NOMO-1 treated with DMSO at 0.1 percent for 48 hours (cell line): ENCODE results near the gene PDIA2.
A peak's percentile ranks its signal among the peaks of the same experiment; 100 is the strongest.
"Not testable (repeated sequence)": the region's sequence is repeated elsewhere in the genome, so short reads cannot be mapped to it uniquely, and the experiment has no call there.

Source experiments
- DNase-seq: peaks from one replicate; lab custom pipeline; 2025; ENCODE audit not compliant: unreplicated experiment; lab: John Stamatoyannopoulos, UW

PDIA2 gene

DNA sequence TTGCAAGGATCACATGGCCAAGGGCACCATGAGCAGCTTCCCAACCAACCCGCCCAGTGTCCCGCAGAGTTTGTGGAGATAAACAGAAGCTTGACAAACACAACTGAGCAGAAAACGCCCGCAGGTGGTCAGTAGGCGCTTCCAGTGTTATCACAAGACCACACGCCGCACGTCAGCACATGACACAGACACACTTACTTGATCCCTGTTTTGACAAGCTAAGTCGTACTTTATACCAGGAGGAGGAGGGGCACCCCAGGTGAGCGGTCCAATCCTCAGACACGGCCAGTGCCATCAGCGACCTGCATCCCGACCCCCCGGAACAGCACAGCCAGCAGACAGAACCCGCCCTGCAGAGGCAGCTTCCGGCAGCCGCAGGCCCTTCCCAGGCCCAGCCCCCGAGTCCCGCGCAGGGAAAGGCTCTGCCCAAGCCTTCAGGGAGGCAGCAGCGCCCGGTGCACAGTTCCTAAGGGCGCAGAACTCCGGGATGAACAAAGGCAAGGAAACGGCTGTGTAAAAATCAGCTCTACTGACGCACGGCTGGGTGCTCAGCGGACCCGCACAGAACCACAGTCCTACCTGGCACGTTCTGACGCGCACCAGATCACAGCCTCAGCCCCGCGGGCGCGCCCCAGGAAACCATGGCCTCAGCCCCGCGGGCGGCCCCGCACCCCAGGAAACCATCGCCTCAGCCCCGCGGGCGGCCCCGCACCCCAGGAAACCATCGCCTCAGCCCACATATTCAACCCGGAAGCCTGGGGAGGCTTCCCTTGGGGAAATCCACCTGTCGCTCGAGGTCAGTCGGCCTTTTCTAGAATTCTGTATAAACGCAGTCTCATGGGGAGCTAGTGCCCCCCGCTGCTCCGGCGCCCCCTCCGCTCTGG is 41.7 kb downstream of the PDIA2 start:
- no peak for DNase-seq

DNA sequence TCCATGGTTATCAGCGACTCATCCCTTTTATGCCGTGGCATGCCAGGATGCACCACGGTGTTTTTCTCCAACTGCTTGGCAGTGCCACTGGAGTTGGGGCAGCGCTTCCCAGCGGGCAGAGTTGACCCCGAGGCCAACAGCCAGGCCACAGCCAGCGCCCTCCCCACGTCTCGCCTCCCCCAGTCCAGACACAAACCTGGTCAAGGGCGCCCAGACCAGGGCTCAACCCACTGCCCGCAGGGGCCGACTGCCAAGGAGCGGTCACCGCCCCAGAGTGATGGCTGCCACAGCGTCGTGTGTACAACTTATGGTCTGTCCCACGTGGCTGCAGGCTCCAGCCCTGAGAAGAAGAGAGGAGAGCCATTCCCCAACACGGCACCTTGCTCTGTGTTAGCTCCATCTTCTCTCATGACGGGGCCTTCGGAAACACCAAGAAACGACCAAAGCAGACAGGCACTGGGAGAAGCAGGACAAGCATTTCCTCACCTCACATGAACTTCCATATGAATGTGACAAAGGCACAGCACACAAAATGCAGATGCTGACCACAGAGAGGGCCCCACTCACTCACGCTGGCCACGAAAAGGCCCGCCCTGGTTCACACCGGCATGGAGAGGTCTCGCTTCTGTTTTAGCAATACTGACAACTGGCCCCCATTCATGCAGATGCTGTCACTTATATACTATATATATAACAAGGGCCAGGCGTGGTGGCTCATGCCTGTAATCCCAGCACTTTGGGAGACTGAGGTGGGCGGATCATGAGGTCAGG is 42.6 kb downstream of the PDIA2 start:
- DNase-seq, result no peak

DNA sequence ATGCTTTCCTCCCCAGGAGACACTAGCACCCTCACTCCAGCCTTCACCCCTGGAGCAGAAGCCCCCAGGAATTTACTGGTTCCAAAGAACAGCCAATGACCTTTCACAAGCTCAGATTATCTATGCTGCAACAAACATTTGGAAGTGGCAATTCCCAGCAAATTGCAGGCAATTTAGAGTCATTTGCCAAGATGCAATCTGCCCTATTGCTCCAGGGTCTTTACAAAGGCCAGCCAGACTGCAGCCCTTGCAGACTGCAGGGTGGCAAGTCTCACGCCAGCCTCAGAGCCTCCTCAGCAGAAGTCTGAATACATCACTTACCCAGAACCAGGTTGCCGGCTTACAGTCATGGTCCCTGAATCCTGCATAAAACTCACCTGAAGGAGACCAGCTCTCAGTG is 47.8 kb downstream of the PDIA2 start:
- DNase-seq, result no peak

DNA sequence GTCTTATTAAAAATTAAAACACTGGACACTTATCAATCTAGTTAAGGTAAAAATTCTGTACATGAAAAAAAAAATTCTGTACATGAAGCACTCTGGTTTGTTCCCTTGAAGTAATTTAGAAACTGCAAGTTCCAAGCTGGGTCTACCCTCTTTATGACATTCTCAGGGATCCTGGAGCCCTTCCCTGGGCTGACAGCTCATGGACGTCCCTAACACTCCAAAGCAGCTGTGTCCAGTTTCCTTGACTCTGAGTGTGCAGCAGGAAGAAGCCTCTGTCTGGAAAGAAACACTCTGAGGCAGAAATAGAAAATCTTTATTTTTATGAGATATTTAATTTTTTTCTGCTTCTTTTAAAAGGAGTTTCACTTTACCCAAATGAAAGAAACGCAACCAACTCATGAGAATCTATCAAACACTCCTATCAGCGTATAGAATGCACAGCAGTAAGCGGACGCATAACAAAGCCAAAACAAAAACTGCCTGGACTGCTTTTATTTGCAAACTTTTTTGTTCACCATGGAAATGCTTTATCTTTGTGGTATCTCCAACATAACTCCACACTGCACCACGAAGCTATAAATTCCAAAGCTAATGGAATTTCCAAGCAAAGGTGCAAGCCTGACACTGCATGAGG is 48.3 kb downstream of the PDIA2 start:
- not testable (repeated sequence) for DNase-seq

DNA sequence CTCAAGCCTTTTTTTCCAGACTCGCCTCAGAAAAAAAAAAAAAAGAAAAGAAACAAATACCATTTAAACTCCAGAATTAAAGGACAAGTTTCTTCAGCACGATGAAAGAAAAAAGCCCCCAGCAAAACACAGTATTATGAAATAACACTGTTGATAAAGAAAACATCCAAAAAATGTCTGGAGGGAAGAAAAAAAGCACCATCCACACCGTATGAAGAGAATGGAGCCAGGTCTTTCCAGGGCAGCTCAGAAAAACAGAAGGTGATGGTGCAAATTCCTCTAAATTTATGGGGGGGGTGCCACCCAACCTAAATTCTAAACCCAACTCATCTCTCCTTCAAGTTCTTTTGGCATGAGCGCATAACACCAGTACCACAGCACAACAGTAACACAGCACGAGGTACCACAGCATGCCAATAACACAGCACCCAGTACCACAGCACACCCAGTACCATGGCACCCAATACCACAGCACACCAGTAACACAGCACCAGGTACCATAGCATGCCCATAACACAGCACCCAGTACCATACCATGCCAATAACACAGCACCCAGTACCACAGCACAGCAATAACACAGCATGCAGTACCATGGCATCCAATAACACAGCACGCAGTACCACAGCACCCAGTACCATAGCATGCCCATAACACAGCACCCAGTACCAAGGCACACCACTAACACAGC is 50.6 kb downstream of the PDIA2 start:
- DNase-seq, result no peak

DNA sequence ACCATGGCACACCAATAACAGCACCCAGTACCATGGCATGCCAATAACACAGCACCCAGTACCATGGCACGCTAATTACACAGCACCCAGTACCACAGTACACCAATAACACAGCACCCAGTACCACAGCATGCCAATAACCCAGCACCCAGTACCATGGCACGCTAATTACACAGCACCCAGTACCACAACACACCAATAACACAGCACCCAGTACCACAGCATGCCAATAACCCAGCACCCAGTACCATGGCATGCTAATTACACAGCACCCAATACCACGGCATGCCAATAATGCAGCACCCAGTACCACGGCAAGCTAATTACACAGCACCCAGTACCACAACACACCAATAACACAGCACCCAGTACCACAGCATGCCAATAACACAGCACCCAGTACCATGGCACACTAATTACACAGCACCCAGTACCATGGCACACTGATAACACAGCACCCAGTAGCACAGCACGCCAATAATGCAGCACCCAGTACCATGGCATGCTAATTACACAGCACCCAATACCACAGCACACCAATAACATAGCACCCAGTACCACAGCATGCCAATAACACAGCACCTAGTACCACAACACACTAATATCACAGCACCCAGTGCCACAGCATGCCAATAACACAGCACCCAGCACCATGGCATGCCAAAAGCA is 51.3 kb downstream of the PDIA2 start:
- DNase-seq, result not testable (repeated sequence)

DNA sequence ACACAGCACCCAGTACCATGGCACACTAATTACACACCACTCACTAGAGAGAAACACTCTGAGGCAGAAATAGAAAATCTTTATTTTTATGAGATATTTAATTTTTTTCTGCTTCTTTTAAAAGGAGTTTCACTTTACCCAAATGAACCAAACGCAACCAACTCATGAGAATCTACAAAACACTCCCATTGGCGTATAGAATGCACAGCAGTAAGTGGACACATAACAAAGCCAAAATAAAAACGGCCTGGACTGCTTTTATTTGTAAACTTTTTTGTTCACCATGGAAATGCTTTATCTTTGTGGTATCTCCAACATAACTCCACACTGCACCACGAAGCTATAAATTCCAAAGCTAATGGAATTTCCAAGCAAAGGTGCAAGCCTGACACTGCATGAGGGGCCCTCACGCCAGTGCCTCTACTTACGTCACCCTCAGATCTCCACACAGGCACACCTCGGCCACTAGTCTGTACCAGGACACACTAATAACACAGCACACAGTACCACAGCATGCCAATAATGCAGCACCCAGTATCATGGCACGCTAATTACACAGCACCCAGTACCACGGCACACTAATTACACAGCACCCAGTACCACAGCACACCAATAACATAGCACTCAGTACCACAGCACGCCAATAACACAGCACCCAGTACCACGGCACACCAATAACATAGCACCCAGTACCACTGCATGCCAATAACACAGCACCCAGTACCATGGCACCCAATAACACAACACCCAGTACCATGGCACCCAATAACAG is 52.1 kb downstream of the PDIA2 start:
- DNase-seq, result not testable (repeated sequence)

DNA sequence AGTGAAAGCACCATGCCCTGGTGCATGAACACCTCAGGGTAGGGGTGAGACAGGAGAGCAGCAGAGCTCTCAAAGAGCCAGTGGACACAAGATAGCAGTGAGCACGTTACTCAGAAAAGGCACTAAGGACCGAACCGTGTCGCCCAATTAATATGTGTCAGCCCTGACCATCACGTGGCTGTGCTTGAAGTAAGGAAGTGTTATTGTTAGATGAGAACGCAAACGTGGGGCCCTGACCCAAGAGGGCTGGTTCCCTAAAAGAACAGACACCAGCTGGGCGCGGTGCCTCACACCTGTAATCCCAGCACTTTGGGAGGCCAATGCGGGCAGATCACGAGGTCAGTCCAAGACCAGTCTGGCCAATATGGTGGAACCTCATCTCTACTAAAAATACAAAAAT is 53.3 kb downstream of the PDIA2 start:
- peak; percentile 60 for DNase-seq
